PC-9 (cell line): Measurements from ENCODE around the gene MIOS. TPM values are rescaled to one million over a fixed set of nuclear protein-coding genes. Genes with fewer than 3 reads are reported as not detected.

Experiments
- BruUV-seq: library from RNA; stranded (reverse); fragments of 400-500 nt; replicated peaks from 2 replicates; lab custom pipeline; 2021; lab: Mats Ljungman, UMichigan
- CTCF ChIA-PET: fragments of 300-600 bp; sonication (Branson Sonifier 250); formaldehyde crosslinking; loops from one replicate; lab custom pipeline; 2022; ENCODE audit warnings: antibody characterized with exemption; lab: Charles Lee
- POLR2A ChIA-PET: fragments of 300-600 bp; sonication (Branson Sonifier 250); formaldehyde crosslinking; loops from one replicate; lab custom pipeline; 2022; ENCODE audit warnings: antibody characterized with exemption; ENCODE audit not compliant: unreplicated experiment; lab: Charles Lee
- DNase-seq, 2 experiments: peaks; one replicate each; pipeline versions ENCODE4 v3.0.0 to v3.0.0-alpha.2; 2015 to 2022; ENCODE audit warnings: mixed read lengths in 1 of 2
- H2AFZ ChIP-seq: fragments of 200-600 bp; sonication (generic); 2 replicates; pipeline ENCODE4 v1.8.1; 2017; ENCODE audit warnings: antibody characterized with exemption
- H3F3A ChIP-seq: fragments of 200-600 bp; sonication (generic); 2 replicates; pipeline ENCODE4 v1.8.1; 2017; ENCODE audit warnings: antibody characterized with exemption, mild to moderate bottlenecking, low read depth; ENCODE audit not compliant: insufficient read depth
- H3K27ac ChIP-seq: fragments of 200-600 bp; sonication (generic); 2 replicates; pipeline ENCODE4 v1.6.1; 2016; ENCODE audit warnings: mixed run types
- H3K27me3 ChIP-seq: fragments of 200-600 bp; sonication (generic); 2 replicates; pipeline ENCODE4 v1.6.1; 2016; ENCODE audit warnings: low read depth, mixed run types; ENCODE audit not compliant: insufficient read depth
- H3K36me3 ChIP-seq: fragments of 200-600 bp; sonication (generic); 2 replicates; pipeline ENCODE4 v1.6.1; 2016; ENCODE audit warnings: low read depth, mixed run types
- H3K4me1 ChIP-seq: fragments of 200-600 bp; sonication (generic); replicated peaks from 2 replicates; pipeline ENCODE4 v1.6.1; 2016; ENCODE audit warnings: mixed run types; ENCODE audit not compliant: insufficient read depth
- H3K4me2 ChIP-seq: fragments of 200-600 bp; sonication (generic); 2 replicates; pipeline ENCODE4 v1.6.1; 2017; ENCODE audit warnings: mixed run types
- H3K4me3 ChIP-seq: fragments of 200-600 bp; sonication (generic); 2 replicates; pipeline ENCODE4 v1.6.1; 2016; ENCODE audit warnings: mixed run types
- H3K79me2 ChIP-seq: fragments of 200-600 bp; sonication (generic); 2 replicates; pipeline ENCODE4 v1.6.1; 2017; ENCODE audit warnings: low read depth, mixed run types
- H3K9me2 ChIP-seq: fragments of 200-600 bp; sonication (generic); 2 replicates; pipeline ENCODE4 v1.8.1; 2017; ENCODE audit warnings: mild to moderate bottlenecking; ENCODE audit not compliant: insufficient read depth
- H3K9me3 ChIP-seq: fragments of 200-600 bp; sonication (generic); 2 replicates; pipeline ENCODE4 v1.8.1; 2016; ENCODE audit warnings: low read depth; ENCODE audit not compliant: insufficient read depth
- H4K20me1 ChIP-seq: fragments of 200-600 bp; sonication (generic); 2 replicates; pipeline ENCODE4 v1.8.1; 2017; ENCODE audit not compliant: insufficient read depth
- EZH2 ChIP-seq: fragments of 200-600 bp; sonication (generic); IDR thresholded peaks from 2 replicates; pipeline ENCODE4 v1.8.0; 2017; ENCODE audit warnings: antibody characterized with exemption, low read depth
- intact Hi-C: fragments of 100-400 bp; cut with micrococcal nuclease; formaldehyde crosslinking; loops from one replicate; pipeline ENCODE4 v1.10.0; 2022; ENCODE audit not compliant: unreplicated experiment
- total RNA-seq: library from RNA; stranded (reverse); gene quantifications from 2 replicates; pipeline ENCODE4 v1.2.3, GENCODE V29; 2021
- TF ChIP-seq, protein P1 (sequence below): fragments of 200-600 bp; sonication (generic); conservative IDR thresholded peaks from 2 replicates; pipeline ENCODE4 v1.6.1; 2017; ENCODE audit warnings: mixed run types, antibody characterized with exemption, mild to moderate bottlenecking, moderate library complexity

Gene MIOS
- total RNA-seq, 1 experiment from 2014 or later, result 42.0 TPM

GRCh38 chr7:7539711-7540110 lies 27.0 kb upstream of the MIOS start:
- 0 out of 2 replicates have a peak, but pooled peaks cover 3% of the 10 kb centered on the region for H3K9me3 ChIP-seq
- POLR2A ChIA-PET, result no interaction called here
- H3K27me3 ChIP-seq, result no peaks in the 10 kb centered on the region
- intact Hi-C loops, result loop anchor here (2.0 to 10.0 kb wide), 6 partner anchors 115 to 758 kb away; partner anchors contain the start of gene C1GALT1
- no peaks in the 10 kb centered on the region for H4K20me1 ChIP-seq
- peaks cover 15% of the 10 kb centered on the region for H3K4me1 ChIP-seq
- no peaks in the 10 kb centered on the region for H3K79me2 ChIP-seq
- H3K36me3 ChIP-seq, result no peaks in the 10 kb centered on the region
- H3K4me2 ChIP-seq, result no peak overlapping the region
- no peaks in the 10 kb centered on the region for H3K9me2 ChIP-seq
- CTCF ChIA-PET, result no interaction called here
- no peak overlapping the region for H2AFZ ChIP-seq
- no peak overlapping the region for H3K4me3 ChIP-seq
- no peak for TF ChIP-seq EZH2
- TF ChIP-seq, protein P1, sequence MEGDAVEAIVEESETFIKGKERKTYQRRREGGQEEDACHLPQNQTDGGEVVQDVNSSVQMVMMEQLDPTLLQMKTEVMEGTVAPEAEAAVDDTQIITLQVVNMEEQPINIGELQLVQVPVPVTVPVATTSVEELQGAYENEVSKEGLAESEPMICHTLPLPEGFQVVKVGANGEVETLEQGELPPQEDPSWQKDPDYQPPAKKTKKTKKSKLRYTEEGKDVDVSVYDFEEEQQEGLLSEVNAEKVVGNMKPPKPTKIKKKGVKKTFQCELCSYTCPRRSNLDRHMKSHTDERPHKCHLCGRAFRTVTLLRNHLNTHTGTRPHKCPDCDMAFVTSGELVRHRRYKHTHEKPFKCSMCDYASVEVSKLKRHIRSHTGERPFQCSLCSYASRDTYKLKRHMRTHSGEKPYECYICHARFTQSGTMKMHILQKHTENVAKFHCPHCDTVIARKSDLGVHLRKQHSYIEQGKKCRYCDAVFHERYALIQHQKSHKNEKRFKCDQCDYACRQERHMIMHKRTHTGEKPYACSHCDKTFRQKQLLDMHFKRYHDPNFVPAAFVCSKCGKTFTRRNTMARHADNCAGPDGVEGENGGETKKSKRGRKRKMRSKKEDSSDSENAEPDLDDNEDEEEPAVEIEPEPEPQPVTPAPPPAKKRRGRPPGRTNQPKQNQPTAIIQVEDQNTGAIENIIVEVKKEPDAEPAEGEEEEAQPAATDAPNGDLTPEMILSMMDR, result no peak
- no TSS peak for BruUV-seq
- H3F3A ChIP-seq, result peaks cover 10% of the 10 kb centered on the region; the same call in 1 of the 2 replicates
- no peak for DNase-seq
- H3K27ac ChIP-seq, result no peak overlapping the region

DNA sequence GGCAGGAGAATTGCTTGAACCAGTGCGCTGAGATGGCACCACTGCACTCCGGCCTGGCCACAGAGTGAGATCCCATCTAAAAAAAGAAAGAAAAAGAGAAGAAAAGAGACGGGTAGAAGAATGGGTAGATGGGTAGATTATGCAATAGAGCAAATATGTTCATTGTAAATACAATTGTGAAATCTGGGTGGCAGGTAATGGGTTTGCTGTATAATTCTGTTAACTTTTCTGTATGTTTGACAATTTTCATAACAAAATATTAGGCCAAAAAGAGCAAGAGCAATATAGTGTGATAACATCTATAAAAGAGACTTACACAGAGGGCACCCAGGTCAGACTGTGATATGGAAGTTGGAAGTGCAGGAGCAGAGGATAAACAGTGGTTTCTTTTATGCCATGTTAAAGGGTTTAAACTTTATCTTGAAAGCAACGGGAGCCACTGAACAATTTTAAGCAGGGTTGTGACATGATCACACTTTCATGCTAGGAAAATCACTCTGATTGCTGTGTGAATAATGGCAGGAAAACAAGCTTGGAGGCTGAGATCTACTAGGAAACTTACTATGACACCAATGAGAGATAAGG lies 24.3 kb upstream of the MIOS start:
- DNase-seq, result no peak
- Histone ChIP-seq H3K9me3 (no peaks in the 10 kb centered on the region), H3K4me1 (peaks cover 15% of the 10 kb centered on the region), H4K20me1 (no peaks in the 10 kb centered on the region), H3K27ac (no peak overlapping the region), H3K4me2 (peak overlapping the region; percentile 14), H3K27me3 (no peaks in the 10 kb centered on the region), H3F3A (peaks cover 10% of the 10 kb centered on the region; the same call in 1 of the 2 replicates), H3K4me3 (no peak overlapping the region), H2AFZ (0 out of 2 replicates have a peak overlapping the region, but pooled peaks have one; percentile 63), H3K36me3 (no peaks in the 10 kb centered on the region), H3K9me2 (no peaks in the 10 kb centered on the region), H3K79me2 (no peaks in the 10 kb centered on the region)
- intact Hi-C loops, result loop anchor here (5.0 to 10.0 kb wide), 2 partner anchors 278 to 755 kb away; no protein-coding TSS in a partner anchor
- TF ChIP-seq, protein P1, result no peak
- TF ChIP-seq EZH2, result no peak
- ChIA-PET CTCF (interaction anchor here (1.9 kb wide), 1 partner anchor 118 kb away, joined by 7 read pairs; no protein-coding TSS in a partner anchor), POLR2A (interaction anchor here (0.6 kb wide), 1 partner anchor 100 kb away, joined by 4 read pairs; no protein-coding TSS in a partner anchor)
- BruUV-seq, result no TSS peak

- no peak overlapping the region for H3K4me2 ChIP-seq
- H3K9me2 ChIP-seq, result no peaks in the 10 kb centered on the region
- no peak overlapping the region for H3K4me3 ChIP-seq
- H3F3A ChIP-seq, result no peaks in the 10 kb centered on the region
- ChIA-PET CTCF (no interaction called here), POLR2A (no interaction called here)
- no TSS peak for BruUV-seq
- no peaks in the 10 kb centered on the region for H3K36me3 ChIP-seq
- no peaks in the 10 kb centered on the region for H3K9me3 ChIP-seq
- no peak for TF ChIP-seq EZH2
- TF ChIP-seq, protein P1, result no peak
- no peaks in the 10 kb centered on the region for H4K20me1 ChIP-seq
- no peak overlapping the region for H2AFZ ChIP-seq
- DNase-seq, result no peak
- intact Hi-C loops, result loop anchor here (10.0 kb wide), 1 partner anchor 284 kb away; no protein-coding TSS in a partner anchor
- no peaks in the 10 kb centered on the region for H3K79me2 ChIP-seq
- no peaks in the 10 kb centered on the region for H3K4me1 ChIP-seq
- no peaks in the 10 kb centered on the region for H3K27me3 ChIP-seq
- H3K27ac ChIP-seq, result no peak overlapping the region
Measured at GRCh38 chr7:7548407-7548806, 18.3 kb upstream of the MIOS start.
